Right atrium auricular region (tissue), 2 donors: Measurements from ENCODE around the gene ENDOU. TPM values are rescaled to one million over a fixed set of nuclear protein-coding genes. Genes with fewer than 3 reads are reported as not detected.

Experiments
- DNase-seq: peaks from one replicate; pipeline ENCODE4 v3.0.0-alpha.2; 2019; ENCODE audit warnings: low spot score
- H3K27ac ChIP-seq, 2 donors: fragments of 200-600 bp; sonication (generic); 1 replicate in 1 of 2; 2 replicates in 1 of 2; pipeline ENCODE4 v1.5.1; 2016 to 2019
- H3K27me3 ChIP-seq, 2 donors: fragments of 200-600 bp; sonication (generic); one replicate each; pipeline versions ENCODE4 v1.5.1 to v1.6.0; 2017 to 2019
- H3K36me3 ChIP-seq: fragments of 200-600 bp; sonication (generic); one replicate; pipeline ENCODE4 v1.5.1; 2016
- H3K4me1 ChIP-seq, 2 donors: fragments of 200-600 bp; sonication (generic); one replicate each; pipeline versions ENCODE4 v1.5.1 to v1.6.0; 2017 to 2019
- H3K4me3 ChIP-seq, 2 donors: fragments of 200-600 bp; sonication (generic); 1 replicate in 1 of 2; 2 replicates in 1 of 2; pipeline ENCODE4 v1.5.1; 2017 to 2019; ENCODE audit warnings: mild to moderate bottlenecking in 1 of 2, moderate library complexity in 1 of 2
- H3K9me3 ChIP-seq, 2 donors: fragments of 200-600 bp; sonication (generic); one replicate each; pipeline ENCODE4 v1.5.1; 2019
- total RNA-seq, 2 donors: library from RNA; depleted of rRNA; stranded (reverse); fragments of >200 nt; gene quantifications; one replicate each; pipeline ENCODE4 v1.1.0, GENCODE V29; 2016
- TF ChIP-seq, protein P1 (sequence below), 2 donors: fragments of 200-600 bp; sonication (generic); IDR thresholded peaks; one replicate each; pipeline ENCODE4 v1.5.1; 2019; ENCODE audit warnings: antibody characterized with exemption in 2 of 2

The ENDOU gene
- total RNA-seq, 2 donors from 2014 or later, result 0.55 to 2.1 TPM

DNA sequence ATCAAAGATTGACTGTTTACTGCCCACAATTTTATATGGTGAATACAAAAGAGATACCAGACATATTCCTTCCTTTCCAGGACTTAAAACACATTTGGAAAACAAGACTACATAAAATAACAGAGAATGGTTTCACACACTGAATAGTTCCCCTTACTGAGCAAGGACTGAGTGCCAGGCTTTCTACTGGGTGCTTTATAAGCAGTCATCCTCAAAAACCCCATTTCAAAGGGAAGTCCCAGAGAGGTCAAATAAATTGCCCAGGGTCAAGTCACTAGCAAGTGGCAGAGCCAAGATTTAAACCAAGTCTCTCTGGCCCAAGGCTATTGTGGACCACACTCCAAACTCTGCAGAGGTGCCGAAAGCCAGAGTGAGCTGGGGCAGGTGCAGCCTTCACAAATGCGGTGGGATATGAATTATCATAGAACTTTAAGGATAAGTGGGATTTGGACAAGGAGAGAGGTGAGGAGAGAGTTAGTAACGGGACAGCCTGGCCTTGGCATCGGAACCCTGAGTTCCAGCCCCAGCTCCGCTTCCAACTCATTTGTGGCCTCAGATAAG lies 10.4 kb downstream of the ENDOU start:
- Histone ChIP-seq H3K4me1 (peaks cover 0 to 46% of the 10 kb centered on the region in 2 donors), H3K27me3 (no peaks in the 10 kb centered on the region), H3K4me3 (no peak overlapping the region), H3K27ac (peak overlapping the region; percentile 84 to 96), H3K36me3 (no peaks in the 10 kb centered on the region), H3K9me3 (no peaks in the 10 kb centered on the region)
- TF ChIP-seq, protein P1, sequence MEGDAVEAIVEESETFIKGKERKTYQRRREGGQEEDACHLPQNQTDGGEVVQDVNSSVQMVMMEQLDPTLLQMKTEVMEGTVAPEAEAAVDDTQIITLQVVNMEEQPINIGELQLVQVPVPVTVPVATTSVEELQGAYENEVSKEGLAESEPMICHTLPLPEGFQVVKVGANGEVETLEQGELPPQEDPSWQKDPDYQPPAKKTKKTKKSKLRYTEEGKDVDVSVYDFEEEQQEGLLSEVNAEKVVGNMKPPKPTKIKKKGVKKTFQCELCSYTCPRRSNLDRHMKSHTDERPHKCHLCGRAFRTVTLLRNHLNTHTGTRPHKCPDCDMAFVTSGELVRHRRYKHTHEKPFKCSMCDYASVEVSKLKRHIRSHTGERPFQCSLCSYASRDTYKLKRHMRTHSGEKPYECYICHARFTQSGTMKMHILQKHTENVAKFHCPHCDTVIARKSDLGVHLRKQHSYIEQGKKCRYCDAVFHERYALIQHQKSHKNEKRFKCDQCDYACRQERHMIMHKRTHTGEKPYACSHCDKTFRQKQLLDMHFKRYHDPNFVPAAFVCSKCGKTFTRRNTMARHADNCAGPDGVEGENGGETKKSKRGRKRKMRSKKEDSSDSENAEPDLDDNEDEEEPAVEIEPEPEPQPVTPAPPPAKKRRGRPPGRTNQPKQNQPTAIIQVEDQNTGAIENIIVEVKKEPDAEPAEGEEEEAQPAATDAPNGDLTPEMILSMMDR (IDR thresholded peaks at IDR 0.05), result no peak
- no peak for DNase-seq

DNA sequence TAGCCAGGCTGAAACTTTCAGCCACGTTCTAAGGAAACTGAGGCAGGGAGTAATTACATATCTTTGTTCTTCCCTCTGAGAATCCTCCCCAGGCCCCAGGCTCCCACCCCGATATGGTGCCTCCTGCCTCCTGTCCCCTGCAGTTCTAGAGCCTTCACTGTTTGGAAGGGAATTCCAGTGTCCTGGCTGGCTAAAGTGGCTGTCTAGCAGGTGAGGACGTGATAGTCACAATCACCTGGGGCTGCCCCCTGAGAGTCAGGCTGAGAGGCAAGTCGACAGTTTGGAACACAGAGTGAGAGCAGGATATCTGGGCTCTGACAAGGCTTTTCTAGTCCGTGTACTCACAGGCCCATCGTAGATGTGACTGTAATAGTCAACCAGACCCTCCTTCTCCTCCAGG lies 13.1 kb downstream of the ENDOU start:
- Histone ChIP-seq H3K27ac (no peak overlapping the region), H3K4me1 (peaks cover 0 to 32% of the 10 kb centered on the region in 2 donors), H3K9me3 (no peaks in the 10 kb centered on the region), H3K4me3 (no peak overlapping the region), H3K27me3 (no peaks in the 10 kb centered on the region), H3K36me3 (no peaks in the 10 kb centered on the region)
- no peak for DNase-seq
- TF ChIP-seq, protein P1 (IDR thresholded peaks at IDR 0.05), result no peak

DNA sequence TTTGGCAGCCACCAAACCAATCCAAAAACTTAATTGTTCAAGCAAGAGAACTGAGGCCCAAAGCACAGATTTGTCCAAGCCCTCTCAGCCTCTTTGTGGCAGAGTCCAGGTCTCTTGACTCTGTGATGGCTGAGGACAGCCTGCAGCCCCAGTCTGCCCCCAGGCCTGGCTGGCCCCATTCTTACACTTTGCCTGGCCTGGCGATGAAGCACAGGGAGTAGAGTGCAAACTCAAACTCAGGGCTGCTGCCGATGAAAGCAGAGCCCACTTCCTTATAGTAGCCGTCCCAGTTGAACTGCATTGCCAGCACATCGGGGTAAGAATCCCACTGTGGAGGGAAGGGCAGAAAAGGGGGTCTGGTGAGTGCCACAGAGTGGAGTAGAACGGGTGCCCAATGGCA lies 13.8 kb downstream of the ENDOU start:
- H3K9me3 ChIP-seq, result no peaks in the 10 kb centered on the region
- H3K4me3 ChIP-seq, result no peak overlapping the region
- peaks cover 0 to 25% of the 10 kb centered on the region in 2 donors for H3K4me1 ChIP-seq
- DNase-seq, result no peak
- H3K27me3 ChIP-seq, result no peaks in the 10 kb centered on the region
- TF ChIP-seq, protein P1 (IDR thresholded peaks at IDR 0.05), result no peak
- H3K36me3 ChIP-seq, result no peaks in the 10 kb centered on the region
- H3K27ac ChIP-seq, result no peak overlapping the region

DNA sequence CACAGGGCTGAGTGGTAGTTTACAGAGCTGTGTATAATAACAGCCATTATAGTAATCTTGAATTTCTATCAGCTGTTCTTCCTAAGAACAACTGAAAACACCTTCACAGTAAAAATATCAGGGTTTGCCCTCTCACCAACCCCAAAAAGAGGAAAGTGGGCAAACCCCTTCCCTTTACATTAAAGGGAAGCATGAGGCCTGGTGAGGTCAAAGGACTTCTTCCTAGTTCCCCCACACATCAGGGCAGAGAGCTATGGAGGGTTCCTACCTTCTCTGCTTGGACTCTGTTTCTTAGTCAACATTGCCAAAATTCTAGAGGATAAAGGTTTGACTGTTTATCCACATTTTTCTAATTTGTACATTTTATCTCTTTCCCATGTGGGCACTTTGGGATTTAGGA lies 15.0 kb downstream of the ENDOU start:
- DNase-seq, result no peak
- H3K27ac ChIP-seq, result no peak overlapping the region
- TF ChIP-seq, protein P1 (IDR thresholded peaks at IDR 0.05), result no peak
- peaks cover 0 to 13% of the 10 kb centered on the region in 2 donors for H3K4me1 ChIP-seq
- H3K36me3 ChIP-seq, result no peaks in the 10 kb centered on the region
- H3K4me3 ChIP-seq, result no peak overlapping the region
- H3K27me3 ChIP-seq, result no peaks in the 10 kb centered on the region
- no peaks in the 10 kb centered on the region for H3K9me3 ChIP-seq

DNA sequence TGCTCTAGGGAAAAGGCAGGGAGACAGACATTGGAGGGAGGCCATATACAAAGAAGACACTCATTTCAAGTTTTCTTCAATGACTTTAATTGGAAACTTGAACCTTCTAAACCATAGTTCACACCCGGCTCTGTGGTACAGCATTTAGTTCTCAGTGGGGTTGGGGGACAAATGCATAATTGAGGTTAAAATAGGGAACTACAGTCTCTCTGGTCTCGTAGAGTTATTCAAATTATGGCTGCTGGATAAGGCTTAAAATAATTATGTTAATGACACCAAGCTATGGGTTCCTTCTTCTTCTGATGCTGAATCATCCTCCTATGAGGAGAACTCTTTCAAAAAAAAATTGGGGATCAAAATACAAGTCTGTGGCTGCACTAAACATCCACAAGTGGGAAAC lies 15.6 kb downstream of the ENDOU start:
- Histone ChIP-seq H3K9me3 (no peaks in the 10 kb centered on the region), H3K27ac (no peak overlapping the region), H3K4me1 (peaks cover 0 to 13% of the 10 kb centered on the region in 2 donors), H3K4me3 (no peak overlapping the region), H3K36me3 (no peaks in the 10 kb centered on the region), H3K27me3 (no peaks in the 10 kb centered on the region)
- TF ChIP-seq, protein P1 (IDR thresholded peaks at IDR 0.05), result no peak
- DNase-seq, result no peak

DNA sequence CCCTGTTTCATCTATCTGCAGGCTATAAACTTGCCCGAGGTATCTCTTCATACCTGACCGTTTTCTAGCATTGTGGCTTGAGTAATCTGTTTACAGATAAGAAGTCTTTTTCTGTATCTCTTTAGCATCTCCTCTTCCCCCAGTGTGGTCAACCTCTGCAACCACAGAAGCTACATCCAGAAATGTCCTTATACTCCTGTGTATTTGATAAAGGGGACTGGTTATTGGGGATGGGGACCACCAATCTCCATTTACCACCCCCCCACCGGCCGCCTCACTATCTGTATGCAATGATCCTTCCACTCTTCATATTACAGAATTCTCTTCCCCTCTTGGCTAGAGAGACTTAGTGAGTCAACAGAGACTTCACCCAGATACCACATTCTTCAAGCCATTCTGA lies 16.1 kb downstream of the ENDOU start:
- H3K9me3 ChIP-seq, result no peaks in the 10 kb centered on the region
- no peak overlapping the region for H3K27ac ChIP-seq
- no peak for DNase-seq
- TF ChIP-seq, protein P1 (IDR thresholded peaks at IDR 0.05), result no peak
- no peaks in the 10 kb centered on the region for H3K27me3 ChIP-seq
- no peak overlapping the region for H3K4me3 ChIP-seq
- H3K4me1 ChIP-seq, result peaks cover 0 to 12% of the 10 kb centered on the region in 2 donors
- H3K36me3 ChIP-seq, result no peaks in the 10 kb centered on the region
